SK-N-MC (cell line): ENCODE measurements around the gene PANK1.

ENCODE experiments used
- EZH2 ChIP-seq: fragments of 200-600 bp; sonication (generic); IDR thresholded peaks from one replicate; pipeline ENCODE4 v1.6.1; 2017; ENCODE audit warnings: antibody characterized with exemption
- FOXP2 ChIP-seq: optimal IDR thresholded peaks from 2 replicates; pipeline ENCODE3; 2011; ENCODE audit warnings: mild to moderate bottlenecking, moderate library complexity; ENCODE audit not compliant: insufficient read depth; ENCODE audit errors: extremely low read length, control extremely low read depth
- POLR2AphosphoS5 ChIP-seq: IDR thresholded peaks from 2 replicates; pipeline ENCODE4 v1.6.1; 2012; ENCODE audit warnings: mild to moderate bottlenecking, low read depth, low read length, borderline replicate concordance

- TF ChIP-seq EZH2 (no peak), POLR2AphosphoS5 (no peak), FOXP2 (no peak)
Observed at GRCh38 chr10:89683883-89684282, 38.8 kb upstream of the PANK1 start.
